RPMI8226 (cell line): ENCODE data around the gene CRADD.
"Not testable (repeated sequence)": the region's sequence is repeated elsewhere in the genome, so short reads cannot be mapped to it uniquely, and the experiment has no call there.

ENCODE experiments used
- DNase-seq: peaks from one replicate; pipeline ENCODE4 v3.0.0-alpha.2; 2015

The CRADD gene

DNA sequence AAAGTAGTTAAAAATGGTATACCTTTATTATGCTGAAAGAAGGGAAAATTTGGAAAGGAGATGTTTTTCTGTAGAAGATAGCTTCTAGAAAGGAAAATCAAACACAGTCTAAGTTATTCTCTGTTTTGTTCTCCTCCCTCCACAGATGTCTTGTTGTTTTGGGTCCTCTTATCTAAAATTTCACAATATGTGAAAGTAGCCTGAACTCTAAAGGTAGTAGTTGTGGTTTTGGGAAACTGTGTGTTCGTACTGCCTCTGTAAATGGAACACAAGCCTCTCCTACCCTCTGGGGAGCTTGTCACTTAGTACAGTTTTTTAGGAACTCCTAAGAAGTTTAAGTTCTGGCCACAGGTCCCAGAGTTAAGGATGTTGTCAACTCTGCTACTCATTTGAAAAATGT lies 112.6 kb downstream of the CRADD start:
- DNase-seq, result no peak

DNA sequence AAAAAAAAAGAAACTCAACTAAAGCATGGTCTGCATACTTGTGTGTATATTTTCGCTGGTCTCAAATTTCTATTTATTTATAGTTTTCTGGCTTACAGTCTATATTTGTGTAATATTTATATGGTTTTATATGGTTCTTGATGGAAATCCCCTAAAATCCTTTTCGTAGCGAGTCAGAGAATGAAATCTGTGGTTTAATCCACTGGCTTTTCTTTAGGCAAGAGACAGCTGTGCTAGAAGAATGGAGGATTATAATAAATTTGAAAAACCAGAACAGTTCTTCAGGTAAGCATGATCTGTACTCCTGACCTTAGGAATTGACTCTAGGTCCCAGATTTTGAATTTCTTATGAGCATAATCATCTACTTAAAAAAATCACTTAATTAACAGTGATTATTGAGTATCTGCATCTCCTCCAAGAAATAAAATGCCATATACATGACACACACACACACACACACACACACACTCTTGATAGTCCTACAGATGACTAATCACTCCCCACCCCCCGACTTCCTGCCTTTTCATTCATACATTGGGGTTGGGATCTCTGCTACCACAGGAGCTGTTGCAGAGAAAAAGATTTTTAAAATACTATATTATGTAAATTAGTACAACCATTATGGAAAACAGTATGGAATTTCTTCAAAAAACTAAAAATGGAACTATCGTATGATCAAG lies 113.4 kb downstream of the CRADD start:
- no peak for DNase-seq

- no peak for DNase-seq
Observed at GRCh38 chr12:93793007-93793406, 115.8 kb downstream of the CRADD start.

DNA sequence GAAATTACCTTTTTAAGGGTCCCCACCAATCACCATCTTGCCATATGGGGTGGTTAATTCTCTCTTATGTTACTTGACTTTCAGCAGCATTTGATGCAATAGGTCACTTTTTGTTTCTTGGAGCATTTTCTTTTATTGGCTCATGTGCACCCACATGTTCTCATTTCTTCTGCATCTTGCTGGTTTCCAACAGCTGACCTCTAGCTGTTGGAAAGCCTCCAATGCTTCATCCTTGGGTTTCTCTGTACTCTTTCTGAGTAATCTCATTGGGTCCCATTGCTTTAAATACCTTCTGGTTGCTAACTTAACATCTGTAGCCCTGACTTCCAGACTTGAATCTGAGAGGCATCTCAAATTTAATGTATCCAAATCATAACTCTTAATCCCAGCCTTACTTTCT lies 116.8 kb downstream of the CRADD start:
- no peak for DNase-seq

- no peak for DNase-seq
Observed at GRCh38 chr12:93794738-93795137, 117.6 kb downstream of the CRADD start.

DNA sequence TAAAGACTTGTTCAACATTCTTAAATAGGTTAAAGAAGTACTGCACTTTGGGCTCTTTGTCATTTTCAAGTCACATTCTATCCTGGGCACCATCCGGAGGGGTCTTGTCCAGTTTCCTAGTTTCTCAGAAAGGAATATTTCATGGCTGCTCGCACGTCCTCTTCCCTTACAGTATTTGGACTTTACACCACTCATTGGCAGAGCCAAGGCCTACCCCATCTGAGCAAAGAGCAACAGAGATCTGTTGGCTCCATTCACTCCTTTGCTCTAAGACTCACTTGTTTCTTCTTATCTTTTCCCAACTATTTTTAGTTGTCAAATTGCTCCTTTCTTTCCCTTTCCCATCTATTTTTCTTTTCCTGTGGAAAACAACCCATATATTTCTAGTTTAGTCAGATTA lies 118.2 kb downstream of the CRADD start:
- DNase-seq, result no peak

GRCh38 chr12:93796729-93797128 lies 119.6 kb downstream of the CRADD start:
- no peak for DNase-seq

GRCh38 chr12:93798279-93799151 lies 121.3 kb downstream of the CRADD start:
- DNase-seq, result peak; percentile 33

GRCh38 chr12:93801666-93802065 lies 124.5 kb downstream of the CRADD start:
- DNase-seq, result not testable (repeated sequence)

DNA sequence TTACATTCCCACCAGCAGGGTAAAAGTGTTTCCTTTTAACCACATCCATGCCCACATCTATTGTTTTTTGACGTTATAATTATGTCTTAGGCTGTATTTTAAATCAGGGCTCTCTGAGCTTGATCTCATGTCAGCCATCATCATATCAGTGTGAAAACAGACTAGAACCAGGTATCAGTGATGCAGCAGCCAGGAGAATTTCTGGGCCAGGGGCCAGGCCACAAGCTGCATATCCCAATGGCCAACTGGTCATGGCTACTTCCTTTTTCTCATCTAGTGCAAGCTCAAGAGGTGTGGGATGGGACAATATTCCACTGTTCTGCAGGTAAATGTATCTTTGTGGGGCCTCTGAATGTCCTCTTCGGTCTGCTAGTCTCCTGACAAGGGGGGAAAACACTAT lies 125.1 kb downstream of the CRADD start:
- no peak for DNase-seq

DNA sequence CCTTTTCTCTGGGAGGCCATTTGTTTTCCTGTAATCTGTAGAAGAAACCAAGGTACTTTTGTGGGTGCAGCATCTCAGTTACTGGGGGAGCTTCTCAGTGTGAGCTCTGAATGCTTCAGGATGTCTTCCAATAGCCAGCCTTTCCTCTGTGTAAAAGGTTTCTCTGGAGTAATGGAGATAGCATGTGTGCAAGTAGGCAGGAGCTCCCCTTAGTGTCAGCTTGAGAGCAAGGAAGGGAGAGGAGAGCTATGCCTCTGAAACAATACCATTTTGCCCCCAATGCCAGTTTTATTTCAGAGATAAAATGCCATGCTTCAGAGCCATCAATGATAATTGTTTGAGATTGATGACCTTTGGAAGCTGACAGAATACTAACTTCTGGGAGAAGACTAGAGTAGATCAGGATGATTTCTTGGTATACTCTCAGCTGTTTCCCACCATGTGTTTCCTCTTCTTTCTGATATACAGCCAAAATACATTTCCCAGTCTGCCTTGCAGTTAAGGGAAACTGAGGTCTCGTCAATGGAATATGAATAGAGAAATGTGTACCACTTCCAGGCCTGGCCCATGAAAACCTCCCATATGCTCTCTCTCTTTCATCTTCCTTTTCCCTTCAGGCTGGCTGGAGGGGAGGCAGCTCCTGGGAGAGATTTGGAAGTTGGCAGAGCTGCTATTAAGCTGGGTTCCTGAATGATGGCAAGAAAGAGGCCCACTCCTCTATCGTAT lies 125.7 kb downstream of the CRADD start:
- no peak for DNase-seq

DNA sequence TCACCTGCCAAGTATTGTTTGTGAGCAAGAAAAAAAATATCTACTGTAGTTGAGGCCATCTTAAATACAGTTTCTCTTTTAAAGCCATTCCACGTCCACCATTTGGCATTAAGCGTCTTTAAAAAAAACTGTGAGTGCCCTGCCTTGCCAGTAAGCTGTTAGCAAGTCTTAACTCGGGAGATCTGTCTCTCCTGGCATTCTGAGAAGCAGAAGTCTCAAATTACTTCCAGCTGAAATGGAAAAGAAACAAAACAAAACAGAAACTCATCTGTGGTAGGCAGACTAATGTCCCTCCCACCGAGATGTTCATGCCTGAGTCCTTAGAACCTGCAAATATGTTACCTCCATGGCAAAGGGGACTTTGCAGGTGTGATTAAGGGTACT lies 126.2 kb downstream of the CRADD start:
- no peak for DNase-seq

DNA sequence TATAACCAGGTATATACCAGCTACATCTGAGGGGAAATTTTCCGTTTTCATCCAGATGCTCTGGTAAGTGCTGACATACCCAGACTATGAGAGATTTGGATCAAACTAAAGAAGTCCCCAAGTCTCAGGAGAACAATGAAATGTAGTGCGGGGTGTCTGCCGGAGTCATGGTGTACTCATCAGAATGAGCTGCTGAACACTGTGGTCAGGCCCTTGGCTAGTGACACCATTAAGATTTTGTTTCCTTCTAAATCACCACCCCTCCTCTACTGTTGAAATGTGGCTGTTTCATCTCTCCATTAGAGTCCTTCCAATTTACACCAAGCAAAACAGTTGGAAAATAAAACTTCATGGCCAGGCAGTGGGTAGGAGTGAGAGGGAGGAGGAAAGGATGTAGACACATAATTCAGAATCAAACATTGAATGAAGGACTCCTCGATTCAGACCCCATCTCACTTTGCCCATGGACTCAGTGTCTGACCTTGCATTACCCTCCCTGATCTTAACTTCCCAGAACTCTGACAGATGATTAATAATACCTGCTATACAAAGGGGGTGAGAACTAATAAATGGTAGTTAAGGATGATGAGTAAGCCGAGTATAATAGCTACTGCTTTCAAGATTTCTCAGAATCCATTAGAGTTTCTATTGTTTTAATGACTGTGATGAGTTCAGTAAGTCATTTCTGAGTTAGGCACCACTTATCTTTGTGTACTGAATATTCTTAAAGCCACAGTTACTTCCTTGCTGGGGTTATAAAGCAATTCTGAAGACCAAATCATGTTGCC lies 127.4 kb downstream of the CRADD start:
- no peak for DNase-seq

GRCh38 chr12:93805736-93806141 lies 128.6 kb downstream of the CRADD start:
- DNase-seq, result no peak

DNA sequence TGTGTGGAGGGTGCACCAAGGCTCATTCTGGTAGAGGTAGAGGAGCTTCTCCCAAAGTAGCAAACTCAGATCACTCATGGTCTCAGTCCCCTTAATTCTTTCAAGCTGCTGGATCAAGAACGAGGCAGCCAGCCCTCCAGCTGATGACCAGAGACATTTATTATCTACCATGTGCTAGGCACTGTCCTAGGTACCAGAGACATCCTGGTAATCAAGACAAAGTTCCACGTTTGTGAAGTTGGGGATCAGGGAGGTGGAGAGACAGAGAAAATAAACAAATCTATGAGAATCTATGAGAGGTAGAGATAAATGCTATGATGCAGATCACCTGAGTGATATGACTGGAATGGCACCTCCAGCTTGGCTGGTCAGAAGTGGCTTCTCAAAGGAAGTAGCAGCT lies 130.2 kb downstream of the CRADD start:
- DNase-seq, result no peak

- DNase-seq, result no peak
Observed at GRCh38 chr12:93808169-93808899, 131.2 kb downstream of the CRADD start.

GRCh38 chr12:93812626-93813025 lies 135.5 kb downstream of the CRADD start:
- no peak for DNase-seq

- no peak for DNase-seq
Observed at GRCh38 chr12:93813186-93813585, 136.0 kb downstream of the CRADD start.

DNA sequence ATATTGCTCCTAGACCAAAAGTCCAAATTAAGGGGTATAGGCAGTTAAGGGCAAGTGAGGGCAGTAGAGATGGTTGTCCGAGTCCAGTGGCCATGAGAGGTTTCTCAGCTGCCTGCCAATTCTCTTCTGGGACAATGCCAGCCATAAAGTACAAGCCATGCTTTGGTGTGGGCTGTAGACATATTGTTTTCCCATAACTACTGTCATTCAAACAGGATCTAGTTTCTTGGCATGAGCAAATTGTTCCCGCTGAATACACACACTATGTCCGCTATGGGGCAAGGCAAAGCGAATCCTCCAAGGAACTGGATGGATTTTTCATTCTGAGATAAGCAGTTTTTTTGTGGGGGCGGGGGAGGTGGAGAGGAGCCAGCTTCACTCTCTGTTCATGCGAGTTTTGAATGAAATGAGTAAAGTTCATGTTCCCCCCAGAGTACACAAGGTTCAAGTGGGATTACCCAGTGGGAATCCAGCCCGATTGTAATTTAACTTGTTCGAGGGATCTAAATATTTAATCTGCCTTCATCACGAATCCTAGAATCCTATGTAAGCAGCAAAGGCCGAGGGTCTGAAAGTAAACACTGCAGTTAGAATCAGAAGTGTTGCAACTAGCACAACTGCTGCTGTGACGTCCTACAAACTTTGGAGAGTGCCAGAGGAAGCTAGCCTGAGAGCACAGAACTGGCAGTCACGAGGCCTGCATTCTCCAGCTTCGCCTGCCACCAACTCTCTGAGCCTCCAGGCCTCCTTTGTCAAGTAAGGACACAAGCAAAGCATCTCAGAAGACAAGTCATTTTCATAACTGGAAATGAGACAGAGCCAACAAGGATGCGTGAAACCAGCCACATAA lies 137.0 kb downstream of the CRADD start:
- DNase-seq, result no peak

- DNase-seq, result no peak
Observed at GRCh38 chr12:93818488-93819049, 141.4 kb downstream of the CRADD start.

DNA sequence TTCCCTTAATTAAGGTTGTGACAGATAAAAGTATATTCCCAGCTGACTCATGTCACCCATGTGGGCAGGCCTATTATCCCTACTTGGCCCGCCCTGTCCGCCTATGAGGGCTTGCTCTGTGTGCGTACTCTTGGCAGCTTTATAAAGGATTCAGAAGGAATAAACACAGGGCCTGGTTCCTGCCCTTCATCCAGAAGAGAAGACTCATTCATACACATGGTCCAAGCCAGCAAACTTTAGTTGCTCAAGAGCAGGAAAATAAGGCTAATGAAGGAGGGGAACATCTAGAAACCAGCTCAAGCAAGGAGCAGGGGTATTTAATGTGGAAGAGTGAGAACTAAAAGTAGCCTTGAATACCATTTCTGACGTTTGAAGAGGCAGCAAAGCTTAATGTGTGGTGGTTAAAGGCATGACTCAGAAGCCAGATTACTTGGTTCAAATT lies 141.9 kb downstream of the CRADD start:
- no peak for DNase-seq
